ENCODE measurements around the gene CDHR5.

- TF ChIP-seq CTCF (conservative IDR thresholded peaks at IDR 0.05 in 1 of 2, IDR thresholded peaks at IDR 0.05 in 1 of 2; ENCODE audit: low read depth in 1 of 2, low read length in 2 of 2) (no peak), EZH2 (IDR thresholded peaks at IDR 0.05; ENCODE audit: low read length, missing control alignments) (no peak)
Measured at GRCh38 chr11:605286-606129, 19.2 kb downstream of the CDHR5 start.

Data from fibroblast of lung (primary cell).